HFF-Myc (cell line): ENCODE data around the gene IL12RB2.

Source experiments
- DNase-seq: peaks from one replicate; pipeline ENCODE4 v3.0.0-alpha.2; 2011; ENCODE audit warnings: low read depth; ENCODE audit errors: extremely low read depth
- H3K4me3 ChIP-seq: replicated peaks from 2 replicates; pipeline ENCODE4 v1.5.1; 2011; ENCODE audit warnings: low read depth, mild to moderate bottlenecking, control low read depth, low read length
- CTCF ChIP-seq: IDR thresholded peaks from 2 replicates; pipeline ENCODE4 v1.5.1; 2012; ENCODE audit warnings: mild to moderate bottlenecking, low read depth, low read length, control low read depth; ENCODE audit errors: missing control alignments

IL12RB2 gene

GRCh38 chr1:67382292-67382691 lies 74.6 kb downstream of the IL12RB2 start:
- TF ChIP-seq CTCF: no peak
- no peak overlapping the region for H3K4me3 ChIP-seq
- DNase-seq: no peak

GRCh38 chr1:67383999-67384638 lies 76.4 kb downstream of the IL12RB2 start:
- no peak overlapping the region for H3K4me3 ChIP-seq
- TF ChIP-seq CTCF: no peak
- DNase-seq: no peak

GRCh38 chr1:67390041-67390887 lies 82.6 kb downstream of the IL12RB2 start:
- DNase-seq: no peak
- no peak overlapping the region for H3K4me3 ChIP-seq
- TF ChIP-seq CTCF: no peak

- H3K4me3 ChIP-seq: no peak overlapping the region
- TF ChIP-seq CTCF: no peak
- no peak for DNase-seq
Observed at GRCh38 chr1:67393240-67393639, 85.6 kb downstream of the IL12RB2 start.

GRCh38 chr1:67393737-67394136 lies 86.1 kb downstream of the IL12RB2 start:
- TF ChIP-seq CTCF: no peak
- no peak for DNase-seq
- H3K4me3 ChIP-seq: no peak overlapping the region

- no peak overlapping the region for H3K4me3 ChIP-seq
- TF ChIP-seq CTCF: no peak
- DNase-seq: no peak
Observed at GRCh38 chr1:67394548-67394947, 86.9 kb downstream of the IL12RB2 start.
